AG04449 (cell line): ENCODE measurements around the gene MAVS.
"Not testable (repeated sequence)": the region's sequence is repeated elsewhere in the genome, so short reads cannot be mapped to it uniquely, and the experiment has no call there.

Experiments
- CTCF ChIA-PET: fragments of 350-600 bp; formaldehyde crosslinking; extraction: SDS; loops from one replicate; lab custom pipeline; 2021; ENCODE audit warnings: antibody characterized with exemption; lab: Yijun Ruan, JAX
- POLR2A ChIA-PET: fragments of 400-600, 350-600 bp; formaldehyde crosslinking; extraction: SDS; loops from one replicate; lab custom pipeline; 2020; ENCODE audit warnings: antibody characterized with exemption, inconsistent platforms; lab: Yijun Ruan, JAX
- DNase-seq: peaks from one replicate; pipeline ENCODE4 v3.0.0-alpha.2; 2010; ENCODE audit warnings: low read depth, low spot score
- H3K4me3 ChIP-seq: 2 replicates; pipeline ENCODE4 v1.5.1; 2011; ENCODE audit warnings: low read depth, mild to moderate bottlenecking, control low read depth, low read length
- CTCF ChIP-seq: IDR thresholded peaks from one replicate; pipeline ENCODE4 v1.5.1; 2011; ENCODE audit warnings: mild to moderate bottlenecking, moderate library complexity, low read length, control low read depth, inconsistent platforms; ENCODE audit not compliant: insufficient read depth; ENCODE audit errors: missing control alignments

MAVS gene

DNA sequence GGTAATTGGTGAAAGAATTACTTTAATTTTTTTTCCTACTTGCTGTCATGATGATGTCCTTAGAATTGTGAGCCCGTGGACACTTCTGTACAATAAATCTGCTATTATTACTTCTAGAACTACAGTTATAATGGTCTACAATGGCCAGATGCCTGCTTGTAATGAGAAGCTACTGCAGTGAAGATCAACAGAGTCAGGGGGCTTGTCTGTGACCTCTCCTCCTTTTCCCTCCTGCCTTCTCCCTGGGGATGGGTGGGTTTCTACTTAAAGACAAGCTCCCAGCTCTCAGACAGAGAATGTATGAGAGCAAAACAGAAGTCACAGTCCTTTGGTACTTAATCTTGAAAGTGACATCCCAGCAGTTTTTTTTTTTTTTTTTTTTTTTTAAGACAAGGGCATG is 29.4 kb downstream of the MAVS start:
- ChIA-PET POLR2A (interaction anchor here (0.9 kb wide), 1 partner anchor 12 kb away, joined by 4 read pairs; no protein-coding TSS in a partner anchor), CTCF (interaction anchor here (1.1 to 1.5 kb wide), 3 partner anchors 8 to 21 kb away, joined by 3 to 5 read pairs (median 4); no protein-coding TSS in a partner anchor)
- TF ChIP-seq CTCF = no peak
- DNase-seq = no peak
- no peak overlapping the region for H3K4me3 ChIP-seq

DNA sequence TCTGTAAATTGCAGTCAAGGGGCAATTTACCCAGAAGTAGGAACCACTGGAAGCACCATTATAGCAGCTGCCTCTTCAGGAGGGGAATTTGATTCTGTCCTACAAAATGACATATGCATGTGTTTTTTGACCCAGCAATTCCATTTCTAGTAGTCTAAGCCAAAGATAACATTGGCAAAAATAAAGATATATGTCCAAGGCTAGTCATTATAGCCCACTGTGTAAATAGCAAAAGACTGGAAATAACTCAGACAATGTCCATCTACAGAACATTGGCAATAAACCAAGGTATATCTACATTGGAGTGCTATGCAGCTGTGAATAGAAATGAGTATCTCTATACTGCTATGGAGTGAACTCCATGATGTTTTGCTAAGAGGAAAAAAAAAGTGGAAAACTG is 30.0 kb downstream of the MAVS start:
- ChIA-PET CTCF (interaction anchor here (1.2 kb wide), 2 partner anchors 20 to 22 kb away, joined by 3 to 5 read pairs; no protein-coding TSS in a partner anchor), POLR2A (interaction anchor here (0.6 kb wide), 1 partner anchor 124 kb away, joined by 4 read pairs; no protein-coding TSS in a partner anchor)
- DNase-seq = no peak
- TF ChIP-seq CTCF = no peak
- no peak overlapping the region for H3K4me3 ChIP-seq

GRCh38 chr20:3878921-3879274 is 32.3 kb downstream of the MAVS start:
- H3K4me3 ChIP-seq, DNase-seq: not testable (repeated sequence)
- ChIA-PET POLR2A (interaction anchor here (0.6 kb wide), 1 partner anchor 24 kb away, joined by 3 read pairs; no protein-coding TSS in a partner anchor), CTCF (interaction anchor here (1.6 to 2.2 kb wide), 4 partner anchors 9 to 213 kb away, joined by 4 to 6 read pairs (median 6); no protein-coding TSS in a partner anchor)

- TF ChIP-seq CTCF = no peak
- H3K4me3 ChIP-seq = no peak overlapping the region
- DNase-seq = no peak
- POLR2A ChIA-PET = no interaction called here
- CTCF ChIA-PET = interaction anchor here (0.9 to 4.9 kb wide), 6 partner anchors 18 to 200 kb away, joined by 3 to 21 read pairs (median 15); partner anchors contain the start of genes AP5S1 and CENPB
Measured at GRCh38 chr20:3885715-3886114, 39.1 kb downstream of the MAVS start.

GRCh38 chr20:3887876-3888620 is 41.4 kb downstream of the MAVS start:
- no peak for TF ChIP-seq CTCF
- CTCF ChIA-PET = interaction anchor here (0.9 to 3.2 kb wide), 6 partner anchors 9 to 204 kb away, joined by 3 to 17 read pairs (median 10); no protein-coding TSS in a partner anchor
- DNase-seq = no peak
- peak overlapping the region; percentile 98 for H3K4me3 ChIP-seq
- POLR2A ChIA-PET = interaction anchor here (1.1 to 1.4 kb wide), 2 partner anchors 12 to 17 kb away, joined by 4 to 6 read pairs; no protein-coding TSS in a partner anchor

- H3K4me3 ChIP-seq = peak within 1 kb of the TSS; percentile 98
- POLR2A ChIA-PET = interaction anchor here (1.1 kb wide), 1 partner anchor 13 kb away, joined by 4 read pairs; no protein-coding TSS in a partner anchor
- DNase-seq = peak; percentile 89
- CTCF ChIA-PET = no interaction called here
- TF ChIP-seq CTCF = peak; percentile 46
Measured at GRCh38 chr20:3888622-3889488, 42.2 kb downstream of the MAVS start, which contains the start of gene PANK2. Gene PANK2 (plus strand): TSS chr20:3889387.
